Keratinocyte (primary cell): Measurements from ENCODE around the gene RAD23A.

ENCODE experiments used
- CTCF ChIP-seq, 3 experiments: IDR thresholded peaks in 1 of 3; conservative IDR thresholded peaks in 1 of 3; optimal IDR thresholded peaks in 1 of 3; 2 replicates in 2 of 3; 3 replicates in 1 of 3; pipeline versions ENCODE3 to v1.5.1; 2011; ENCODE audit warnings: low read length in 3 of 3, mild to moderate bottlenecking in 3 of 3, moderate library complexity in 2 of 3, control low read depth in 1 of 3, inconsistent platforms in 1 of 3; ENCODE audit not compliant: insufficient read depth in 2 of 3; ENCODE audit errors: extremely low read depth in 1 of 3
- EZH2 ChIP-seq: IDR thresholded peaks from one replicate; pipeline ENCODE4 v1.6.1; 2012; ENCODE audit warnings: inconsistent platforms, mild to moderate bottlenecking, low read length, moderate library complexity

GRCh38 chr19:12992729-12993128 lies 47.1 kb downstream of the RAD23A start:
- no peak for TF ChIP-seq CTCF (optimal IDR thresholded peaks at IDR 0.05 in 1 of 3, IDR thresholded peaks at IDR 0.05 in 1 of 3, conservative IDR thresholded peaks at IDR 0.05 in 1 of 3; ENCODE audit: extremely low read depth in 1 of 3, insufficient read depth in 2 of 3, low read length in 3 of 3)
- TF ChIP-seq EZH2, result no peak
